ENCODE data around the gene NRCAM.

GRCh38 chr7:108486291-108486966 is 30.2 kb upstream of the NRCAM start:
- TF ChIP-seq CTCF (IDR thresholded peaks at IDR 0.05) = no peak
- TF ChIP-seq POLR2A (IDR thresholded peaks at IDR 0.05) = no peak
